GM23248 (cell line): Measurements from ENCODE around the gene RIC3. TPM values are rescaled to one million over a fixed set of nuclear protein-coding genes. Genes with fewer than 3 reads are reported as not detected.

ENCODE experiments used
- DNase-seq: peaks from one replicate; pipeline ENCODE4 v3.0.0-alpha.2; 2015
- H2AFZ ChIP-seq: fragments of 200-600 bp; sonication (generic); 2 replicates; pipeline ENCODE4 v1.6.1; 2016; ENCODE audit warnings: antibody characterized with exemption
- H3F3A ChIP-seq: fragments of 200-600 bp; sonication (generic); 2 replicates; pipeline ENCODE4 v1.6.1; 2016; ENCODE audit warnings: mild to moderate bottlenecking, antibody characterized with exemption, mixed run types; ENCODE audit not compliant: insufficient read depth
- H3K27ac ChIP-seq: fragments of 200-600 bp; sonication (generic); 2 replicates; pipeline ENCODE4 v1.5.1; 2016; ENCODE audit warnings: mild to moderate bottlenecking
- H3K27me3 ChIP-seq: fragments of 200-600 bp; sonication (generic); replicated peaks from 2 replicates; pipeline ENCODE4 v1.6.1; 2016; ENCODE audit warnings: mild to moderate bottlenecking; ENCODE audit not compliant: insufficient read depth
- H3K36me3 ChIP-seq: fragments of 200-600 bp; sonication (generic); 2 replicates; pipeline ENCODE4 v1.6.1; 2016; ENCODE audit warnings: low read depth, mild to moderate bottlenecking
- H3K4me1 ChIP-seq: fragments of 200-600 bp; sonication (generic); 2 replicates; pipeline ENCODE4 v1.6.1; 2016; ENCODE audit warnings: mild to moderate bottlenecking; ENCODE audit not compliant: insufficient read depth
- H3K4me2 ChIP-seq: fragments of 200-600 bp; sonication (generic); one replicate; pipeline ENCODE4 v1.6.1; 2016; ENCODE audit warnings: mild to moderate bottlenecking; ENCODE audit not compliant: unreplicated experiment
- H3K4me3 ChIP-seq: fragments of 200-600 bp; sonication (generic); 2 replicates; pipeline ENCODE4 v1.5.1; 2016; ENCODE audit warnings: mild to moderate bottlenecking
- H3K79me2 ChIP-seq: fragments of 200-600 bp; sonication (generic); 2 replicates; pipeline ENCODE4 v1.6.1; 2016; ENCODE audit warnings: mild to moderate bottlenecking; ENCODE audit not compliant: insufficient read depth
- H3K9ac ChIP-seq: fragments of 200-600 bp; sonication (generic); 2 replicates; pipeline ENCODE4 v1.6.1; 2016; ENCODE audit warnings: mild to moderate bottlenecking
- H3K9me2 ChIP-seq: fragments of 200-600 bp; sonication (generic); 2 replicates; pipeline ENCODE4 v1.6.1; 2016; ENCODE audit warnings: mixed run types, mild to moderate bottlenecking, moderate library complexity; ENCODE audit not compliant: insufficient read depth
- H3K9me3 ChIP-seq: fragments of 200-600 bp; sonication (generic); one replicate; pipeline ENCODE4 v1.6.1; 2017; ENCODE audit warnings: low read depth
- H4K20me1 ChIP-seq: fragments of 200-600 bp; sonication (generic); 2 replicates; pipeline ENCODE4 v1.6.0; 2016; ENCODE audit not compliant: insufficient read depth
- EZH2 ChIP-seq: fragments of 200-600 bp; sonication (generic); IDR thresholded peaks from 2 replicates; pipeline ENCODE4 v1.6.1; 2018; ENCODE audit warnings: antibody characterized with exemption, mild to moderate bottlenecking; ENCODE audit not compliant: insufficient read depth, poor library complexity, severe bottlenecking
- EZH2phosphoT487 ChIP-seq: fragments of 200-600 bp; sonication (generic); IDR thresholded peaks from 2 replicates; pipeline ENCODE4 v1.6.1; 2018; ENCODE audit warnings: antibody characterized with exemption, moderate library complexity, mild to moderate bottlenecking, low read depth; ENCODE audit not compliant: insufficient read depth
- WGBS, 2 experiments: methylation state at CpG; one replicate each; pipeline ENCODE4 v1.1.6; 2015 to 2017; ENCODE audit warnings: low lambda C conversion rate in 2 of 2, low coverage in 1 of 2; ENCODE audit errors: missing lambda C conversion rate in 2 of 2; 5-methylcytosine and 5-hydroxymethylcytosine counted together
- in situ Hi-C: fragments of 300-500 bp; cut with MboI; formaldehyde crosslinking; loops from 2 replicates; pipeline ENCODE4 v1.15.0; 2020
- polyA plus RNA-seq: library from polyadenylated mRNA; unstranded; fragments of >200 nt; fragmentation: Nextera tagmentation; extraction: Ambion mirVana; gene quantifications from 2 replicates; pipeline ENCODE4 v1.2.1, GENCODE V29; 2016
- total RNA-seq: library from RNA; depleted of rRNA; stranded (reverse); fragments of >200 nt; shearing (Covaris generic); gene quantifications from 2 replicates; pipeline ENCODE4 v1.2.3, GENCODE V29; 2014

The RIC3 gene
- total and polyA plus RNA-seq, 2 experiments from 2014 or later, result 0.06 TPM; not detected in 1

DNA sequence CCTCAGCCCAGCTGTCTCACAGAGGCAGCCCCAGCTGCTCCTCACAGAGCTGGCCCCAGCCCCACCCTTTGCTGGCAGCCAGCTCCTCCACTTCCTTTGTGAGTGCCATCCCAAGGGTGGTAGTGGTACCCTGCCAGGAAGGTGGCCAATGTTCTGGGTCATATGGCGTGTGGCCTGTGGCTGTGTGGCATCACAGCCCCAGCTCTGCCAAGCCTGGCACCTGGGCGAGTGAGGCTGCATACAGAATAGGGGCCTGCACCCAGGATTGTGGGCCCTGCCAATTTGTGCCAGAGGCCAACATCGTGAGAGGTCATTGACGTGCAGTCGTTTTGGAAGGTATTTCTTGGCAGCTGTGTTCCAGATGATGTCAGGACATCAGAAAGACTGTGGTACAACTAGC is 77.1 kb downstream of the RIC3 start:
- no peaks in the 10 kb centered on the region for H4K20me1 ChIP-seq
- no peak overlapping the region for H3K4me3 ChIP-seq
- no peak overlapping the region for H3K27ac ChIP-seq
- H3F3A ChIP-seq, result no peaks in the 10 kb centered on the region
- no peaks in the 10 kb centered on the region for H3K36me3 ChIP-seq
- no peaks in the 10 kb centered on the region for H3K27me3 ChIP-seq
- DNase-seq, result no peak
- no peaks in the 10 kb centered on the region for H3K9me3 ChIP-seq
- in situ Hi-C loops, result no loop called here
- H3K4me1 ChIP-seq, result 0 out of 2 replicates have a peak, but pooled peaks cover 3% of the 10 kb centered on the region
- H3K9me2 ChIP-seq, result no peaks in the 10 kb centered on the region
- no peak overlapping the region for H3K9ac ChIP-seq
- H3K4me2 ChIP-seq, result no peak overlapping the region
- H3K79me2 ChIP-seq, result peaks cover 21% of the 10 kb centered on the region
- WGBS, 2 experiments, result 79% methylated on average over 5 of the region's 5 CpGs
- TF ChIP-seq EZH2phosphoT487 (no peak), EZH2 (no peak)
- H2AFZ ChIP-seq, result no peak overlapping the region

DNA sequence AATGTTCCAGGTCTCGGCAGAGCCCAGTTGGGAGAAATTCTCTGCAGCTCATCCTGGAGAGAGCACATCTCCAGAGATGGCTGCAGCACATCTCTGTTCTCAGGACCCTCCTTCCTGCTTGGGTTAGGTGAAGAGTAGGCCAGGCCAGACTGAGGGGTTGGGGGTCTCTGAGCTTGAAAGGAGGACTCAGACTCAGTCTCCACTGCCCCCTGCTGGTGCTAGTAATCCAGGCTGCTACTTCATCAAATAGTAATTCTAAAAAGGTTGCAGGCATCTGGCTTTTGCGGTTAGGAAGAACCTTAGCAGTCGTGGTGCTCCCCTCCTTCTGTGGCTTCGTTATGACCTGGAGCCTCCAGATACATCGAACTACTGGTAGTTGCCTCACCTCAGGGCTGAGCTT is 78.1 kb downstream of the RIC3 start:
- Histone ChIP-seq H3K27me3 (no peaks in the 10 kb centered on the region), H3K9ac (no peak overlapping the region), H3K4me2 (no peak overlapping the region), H3F3A (no peaks in the 10 kb centered on the region), H3K4me1 (0 out of 2 replicates have a peak, but pooled peaks cover 7% of the 10 kb centered on the region), H3K27ac (no peak overlapping the region), H3K9me3 (no peaks in the 10 kb centered on the region), H2AFZ (no peak overlapping the region), H3K79me2 (peaks cover 24% of the 10 kb centered on the region), H4K20me1 (no peaks in the 10 kb centered on the region), H3K9me2 (no peaks in the 10 kb centered on the region), H3K4me3 (no peak overlapping the region), H3K36me3 (no peaks in the 10 kb centered on the region)
- 49 to 51% methylated on average over 5 of the region's 5 CpGs for WGBS, 2 experiments
- TF ChIP-seq EZH2phosphoT487 (no peak), EZH2 (no peak)
- in situ Hi-C loops, result no loop called here
- peak; percentile 43 for DNase-seq

DNA sequence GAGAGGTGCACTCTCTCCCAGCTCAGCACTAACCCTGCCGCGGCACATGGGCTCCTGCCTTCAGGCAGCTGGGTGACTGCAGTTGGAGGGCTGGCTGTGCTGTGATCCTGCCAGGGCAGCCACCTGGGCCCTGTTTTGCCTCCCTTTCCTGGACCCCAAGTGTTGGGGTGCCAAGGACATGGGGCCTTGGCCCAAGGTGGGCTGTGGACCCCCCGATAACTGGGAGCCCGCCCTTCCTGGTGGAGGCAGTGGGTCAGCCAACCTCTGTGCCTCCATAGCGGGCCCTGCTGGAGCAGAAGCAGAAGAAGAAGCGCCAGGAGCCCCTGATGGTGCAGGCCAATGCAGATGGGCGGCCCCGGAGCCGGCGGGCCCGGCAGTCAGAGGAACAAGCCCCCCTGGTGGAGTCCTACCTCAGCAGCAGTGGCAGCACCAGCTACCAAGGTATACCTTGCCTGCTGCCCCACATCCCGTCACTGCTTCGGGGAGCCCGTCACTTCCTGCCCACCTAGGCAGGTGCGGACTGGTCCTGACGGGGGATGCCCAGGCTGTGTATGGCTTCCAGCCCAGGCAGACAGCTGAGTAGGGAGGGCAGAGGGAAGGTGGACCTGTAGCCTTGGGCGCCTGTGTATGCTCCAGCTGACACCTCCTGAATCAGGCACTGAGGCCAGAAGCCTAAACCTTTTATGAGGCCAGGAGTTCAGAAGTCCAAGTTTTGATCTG is 78.9 kb downstream of the RIC3 start:
- no peak overlapping the region for H3K9ac ChIP-seq
- no peak overlapping the region for H3K27ac ChIP-seq
- H3K27me3 ChIP-seq, result no peaks in the 10 kb centered on the region
- H3K9me2 ChIP-seq, result no peaks in the 10 kb centered on the region
- no peak for DNase-seq
- 0 out of 2 replicates have a peak, but pooled peaks cover 7% of the 10 kb centered on the region for H3K4me1 ChIP-seq
- H3K4me3 ChIP-seq, result no peak overlapping the region
- no peaks in the 10 kb centered on the region for H3K36me3 ChIP-seq
- no peak overlapping the region for H2AFZ ChIP-seq
- H3K79me2 ChIP-seq, result peaks cover 29% of the 10 kb centered on the region
- in situ Hi-C loops, result no loop called here
- H4K20me1 ChIP-seq, result no peaks in the 10 kb centered on the region
- H3K4me2 ChIP-seq, result no peak overlapping the region
- no peak for TF ChIP-seq EZH2phosphoT487
- no peak for TF ChIP-seq EZH2
- 85 to 93% methylated on average over 15 to 17 of the region's 17 CpGs for WGBS, 2 experiments
- H3K9me3 ChIP-seq, result no peaks in the 10 kb centered on the region
- no peaks in the 10 kb centered on the region for H3F3A ChIP-seq

DNA sequence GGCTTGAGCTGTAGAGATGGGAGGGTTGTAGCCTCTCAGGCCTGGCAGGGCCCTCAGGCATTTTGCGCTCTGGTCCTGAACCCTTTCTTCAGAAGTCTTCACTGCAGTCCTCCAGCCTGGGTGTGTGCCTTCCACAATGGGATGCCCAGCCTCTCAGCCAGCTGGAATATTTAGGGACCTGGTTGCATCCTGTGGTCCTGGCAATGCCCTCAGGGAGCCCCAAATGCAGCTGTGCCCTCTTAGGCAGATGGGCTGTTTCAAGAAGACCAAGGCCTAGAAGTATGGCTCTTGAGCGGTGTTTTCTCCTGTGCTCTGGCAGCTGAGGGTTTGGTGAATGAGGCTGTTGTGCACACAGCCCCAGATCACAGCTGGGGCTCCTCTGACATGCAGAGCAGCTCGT is 81.1 kb downstream of the RIC3 start:
- no peak for TF ChIP-seq EZH2
- TF ChIP-seq EZH2phosphoT487, result no peak
- Histone ChIP-seq H3K9me2 (no peaks in the 10 kb centered on the region), H3K9ac (no peak overlapping the region), H3K27me3 (no peaks in the 10 kb centered on the region), H2AFZ (no peak overlapping the region), H3K4me2 (no peak overlapping the region), H3K4me1 (peaks cover 5% of the 10 kb centered on the region; the same call in 1 of the 2 replicates), H3F3A (no peaks in the 10 kb centered on the region), H3K79me2 (peaks cover 49% of the 10 kb centered on the region), H3K4me3 (no peak overlapping the region), H3K36me3 (no peaks in the 10 kb centered on the region), H4K20me1 (no peaks in the 10 kb centered on the region), H3K27ac (no peak overlapping the region), H3K9me3 (no peaks in the 10 kb centered on the region)
- 74 to 84% methylated on average over 3 of the region's 3 CpGs for whole genome bisulfite sequencing, 2 experiments
- no peak for DNase-seq
- in situ Hi-C loops, result no loop called here
